K562 (cell line): ENCODE results near the gene OGFR. TPM values are rescaled to one million over a fixed set of nuclear protein-coding genes. Genes with fewer than 3 reads are reported as not detected.
A peak's percentile ranks its signal among the peaks of the same experiment; 100 is the strongest.

Source experiments
- CTBP1 ChIP-seq: fragments of 450-650 bp; IDR thresholded peaks from 2 replicates; pipeline ENCODE4 v1.6.1; 2016; ENCODE audit warnings: borderline replicate concordance
- DMBX1 ChIP-seq: fragments of 250-450 bp; sonication (Bioruptor Pico); IDR thresholded peaks from 2 replicates; pipeline ENCODE4 v1.8.0; 2022; ENCODE audit warnings: inconsistent platforms, mild to moderate bottlenecking, moderate library complexity, borderline replicate concordance
- GATAD2A ChIP-seq: fragments of 450-650 bp; IDR thresholded peaks from 2 replicates; pipeline ENCODE4 v1.6.1; 2017
- HDGF ChIP-seq: fragments of 450-650 bp; IDR thresholded peaks from 2 replicates; pipeline ENCODE4 v1.6.1; 2016
- HNRNPK ChIP-seq: fragments of 200-400 bp; formaldehyde crosslinking; IDR thresholded peaks from one replicate; pipeline ENCODE4 v1.6.1; 2018; ENCODE audit warnings: mild to moderate bottlenecking, low read depth, low read length; ENCODE audit not compliant: poor library complexity, severe bottlenecking
- MCM7 ChIP-seq, 2 experiments: fragments of 450-650 bp; IDR thresholded peaks; 2 replicates each; pipeline ENCODE4 v1.6.1; 2016 to 2018
- MYNN ChIP-seq, 2 experiments: sonication (generic); formaldehyde crosslinking in 1 of 2; IDR thresholded peaks; 2 replicates each; pipeline versions ENCODE4 v1.5.0 to v1.6.1; 2016 to 2020; ENCODE audit warnings: antibody characterized with exemption in 1 of 2, missing genetic modification reagents in 1 of 2
- NCOA1 ChIP-seq: fragments of 450-650 bp; IDR thresholded peaks from 2 replicates; pipeline ENCODE4 v1.6.1; 2016; ENCODE audit warnings: low read depth
- NFRKB ChIP-seq: fragments of 450-650 bp; IDR thresholded peaks from 2 replicates; pipeline ENCODE4 v1.6.1; 2016; ENCODE audit warnings: low read depth
- NR2C1 ChIP-seq, 2 experiments: fragments of 450-650 bp; IDR thresholded peaks; 2 replicates each; pipeline ENCODE4 v1.6.1; 2017; ENCODE audit warnings: mild to moderate bottlenecking in 2 of 2, antibody characterized with exemption in 1 of 2, inconsistent platforms in 1 of 2, missing compliant biosample characterization in 1 of 2, missing genetic modification characterization in 1 of 2
- NR2C2 ChIP-seq, 2 experiments: fragments of 200-800 bp in 1 of 2; sonication (Bioruptor generic) in 1 of 2; sonication (generic) in 1 of 2; formaldehyde crosslinking in 1 of 2; IDR thresholded peaks; 2 replicates each; pipeline versions ENCODE4 v1.6.1 to v1.8.0; 2016 to 2022; ENCODE audit warnings: mild to moderate bottlenecking in 1 of 2, missing compliant biosample characterization in 1 of 2, missing genetic modification characterization in 1 of 2, missing genetic modification reagents in 1 of 2
- NUFIP1 ChIP-seq: fragments of 450-650 bp; IDR thresholded peaks from 2 replicates; pipeline ENCODE4 v1.6.1; 2018; ENCODE audit not compliant: partially characterized antibody
- POLR2AphosphoS5 ChIP-seq: IDR thresholded peaks from 2 replicates; pipeline ENCODE4 v1.6.1; 2011; ENCODE audit warnings: mild to moderate bottlenecking, low read depth, low read length, moderate library complexity; ENCODE audit not compliant: control insufficient read depth, insufficient read depth
- PYGO2 ChIP-seq: fragments of 450-650 bp; IDR thresholded peaks from 2 replicates; pipeline ENCODE4 v1.6.1; 2016; ENCODE audit warnings: mild to moderate bottlenecking, missing genetic modification characterization, moderate library complexity, missing compliant biosample characterization
- SIN3A ChIP-seq, 2 experiments: fragments of 150-350 bp in 1 of 2; IDR thresholded peaks; 2 replicates each; pipeline ENCODE4 v1.6.1; 2011 to 2016; ENCODE audit warnings: borderline replicate concordance in 2 of 2, low read depth in 2 of 2, low read length in 2 of 2, mild to moderate bottlenecking in 2 of 2, moderate library complexity in 2 of 2; ENCODE audit not compliant: control insufficient read depth in 1 of 2
- SMAD1 ChIP-seq: fragments of 150-350 bp; IDR thresholded peaks from 2 replicates; pipeline ENCODE4 v1.6.1; 2014; ENCODE audit warnings: low read length, low read depth; ENCODE audit not compliant: partially characterized antibody
- SMARCA4 ChIP-seq: fragments of 450-650 bp; IDR thresholded peaks from 2 replicates; pipeline ENCODE4 v1.6.1; 2016
- TAL1 ChIP-seq: fragments of 450-650 bp; IDR thresholded peaks from 2 replicates; pipeline ENCODE4 v1.6.1; 2016; ENCODE audit warnings: mild to moderate bottlenecking
- ZBTB26 ChIP-seq: fragments of 450-650 bp; formaldehyde crosslinking; IDR thresholded peaks from 2 replicates; pipeline ENCODE4 v1.4.0; 2022; ENCODE audit warnings: missing genetic modification characterization
- polyA plus RNA-seq, 8 experiments: library from polyadenylated mRNA; depleted of rRNA in 4 of 8; stranded (reverse) in 5 of 8; unstranded in 3 of 8; fragments of >200 nt; fragmentation: Nextera tagmentation in 2 of 8; fragmentation: Illumina TruSeq in 1 of 8; extraction: Ambion mirVana in 2 of 8; extraction: Trizol in 1 of 8; gene quantifications; 2 replicates each; pipeline versions ENCODE4 v1.2.1 to v1.2.3, GENCODE V29; 2011 to 2014; ENCODE audit warnings: inconsistent platforms in 1 of 8, missing spikeins in 1 of 8
- total RNA-seq, 7 experiments: library from RNA; depleted of rRNA in 6 of 7; stranded (reverse); fragments of >200 nt in 6 of 7; fragmentation: Illumina TruSeq in 2 of 7; extraction: Trizol in 2 of 7; gene quantifications; 2 replicates each; pipeline versions ENCODE4 v1.2.1 to v1.2.3, GENCODE V29; 2011 to 2021; ENCODE audit warnings: low replicate concordance in 1 of 7
- TF ChIP-seq, protein P1 (sequence below): sonication (generic); formaldehyde crosslinking; IDR thresholded peaks from 2 replicates; pipeline ENCODE4 v1.8.1; 2023; ENCODE audit warnings: missing genetic modification reagents, mild to moderate bottlenecking, borderline replicate concordance

Gene OGFR
- total and polyA plus RNA-seq, 9 of the 15 experiments (the other 6 are each of a cell fraction or from before 2014, with no cell fraction given), result 0.39 to 56.3 (median 17.5) TPM

- TF ChIP-seq, protein P1, sequence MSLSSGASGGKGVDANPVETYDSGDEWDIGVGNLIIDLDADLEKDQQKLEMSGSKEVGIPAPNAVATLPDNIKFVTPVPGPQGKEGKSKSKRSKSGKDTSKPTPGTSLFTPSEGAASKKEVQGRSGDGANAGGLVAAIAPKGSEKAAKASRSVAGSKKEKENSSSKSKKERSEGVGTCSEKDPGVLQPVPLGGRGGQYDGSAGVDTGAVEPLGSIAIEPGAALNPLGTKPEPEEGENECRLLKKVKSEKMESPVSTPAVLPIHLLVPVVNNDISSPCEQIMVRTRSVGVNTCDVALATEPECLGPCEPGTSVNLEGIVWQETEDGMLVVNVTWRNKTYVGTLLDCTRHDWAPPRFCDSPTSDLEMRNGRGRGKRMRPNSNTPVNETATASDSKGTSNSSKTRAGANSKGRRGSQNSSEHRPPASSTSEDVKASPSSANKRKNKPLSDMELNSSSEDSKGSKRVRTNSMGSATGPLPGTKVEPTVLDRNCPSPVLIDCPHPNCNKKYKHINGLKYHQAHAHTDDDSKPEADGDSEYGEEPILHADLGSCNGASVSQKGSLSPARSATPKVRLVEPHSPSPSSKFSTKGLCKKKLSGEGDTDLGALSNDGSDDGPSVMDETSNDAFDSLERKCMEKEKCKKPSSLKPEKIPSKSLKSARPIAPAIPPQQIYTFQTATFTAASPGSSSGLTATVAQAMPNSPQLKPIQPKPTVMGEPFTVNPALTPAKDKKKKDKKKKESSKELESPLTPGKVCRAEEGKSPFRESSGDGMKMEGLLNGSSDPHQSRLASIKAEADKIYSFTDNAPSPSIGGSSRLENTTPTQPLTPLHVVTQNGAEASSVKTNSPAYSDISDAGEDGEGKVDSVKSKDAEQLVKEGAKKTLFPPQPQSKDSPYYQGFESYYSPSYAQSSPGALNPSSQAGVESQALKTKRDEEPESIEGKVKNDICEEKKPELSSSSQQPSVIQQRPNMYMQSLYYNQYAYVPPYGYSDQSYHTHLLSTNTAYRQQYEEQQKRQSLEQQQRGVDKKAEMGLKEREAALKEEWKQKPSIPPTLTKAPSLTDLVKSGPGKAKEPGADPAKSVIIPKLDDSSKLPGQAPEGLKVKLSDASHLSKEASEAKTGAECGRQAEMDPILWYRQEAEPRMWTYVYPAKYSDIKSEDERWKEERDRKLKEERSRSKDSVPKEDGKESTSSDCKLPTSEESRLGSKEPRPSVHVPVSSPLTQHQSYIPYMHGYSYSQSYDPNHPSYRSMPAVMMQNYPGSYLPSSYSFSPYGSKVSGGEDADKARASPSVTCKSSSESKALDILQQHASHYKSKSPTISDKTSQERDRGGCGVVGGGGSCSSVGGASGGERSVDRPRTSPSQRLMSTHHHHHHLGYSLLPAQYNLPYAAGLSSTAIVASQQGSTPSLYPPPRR (CRISPR knock-in tag), result no peak
- TF ChIP-seq NUFIP1 (no peak), NR2C1 (IDR thresholded peaks at IDR 0.05) (peak; percentile 56; the same call in 1 of the 2 replicates), NR2C1 (tag; IDR thresholded peaks at IDR 0.05) (peak; percentile 58), GATAD2A (0 out of 2 replicates have a peak, but pooled peaks have one; percentile 35), CTBP1 (peak; percentile 4; the same call in 1 of the 2 replicates), SIN3A (IDR thresholded peaks at IDR 0.05; ENCODE audit: borderline replicate concordance in 2 of 2, control insufficient read depth in 1 of 2, low read depth in 2 of 2, low read length in 2 of 2) (0 out of 4 replicates have a peak, but pooled peaks of 1 of the 2 experiments have one; percentile 4), HNRNPK (no peak), TAL1 (peak; percentile 17; the same call in 1 of the 2 replicates), NFRKB (peak; percentile 81), NR2C2 (CRISPR knock-in tag; IDR thresholded peaks at IDR 0.05) (no peak), NR2C2 (tag; IDR thresholded peaks at IDR 0.05) (peak; percentile 50; the same call in 1 of the 2 replicates), PYGO2 (tag) (no peak), ZBTB26 (CRISPR knock-in tag) (peak; percentile 97), POLR2AphosphoS5 (peak; percentile 81), DMBX1 (CRISPR knock-in tag) (peak; percentile 68; the same call in 1 of the 2 replicates), MCM7 (IDR thresholded peaks at IDR 0.05) (0 out of 4 replicates have a peak, but pooled peaks have one; percentile 48 to 80), SMARCA4 (peak; percentile 64; the same call in 1 of the 2 replicates), MYNN (IDR thresholded peaks at IDR 0.05) (0 out of 2 replicates have a peak, but pooled peaks have one; percentile 11), MYNN (CRISPR knock-in tag; IDR thresholded peaks at IDR 0.05) (no peak), SMAD1 (peak; percentile 90), HDGF (peak; percentile 93), NCOA1 (peak; percentile 25; the same call in 1 of the 2 replicates)
These were observed 27.7 kb upstream of the OGFR start (continued) for GRCh38 chr20:62776692-62777527.
